Neural crest cell (in vitro differentiated cells): ENCODE data around the gene LIM2. TPM values are rescaled to one million over a fixed set of nuclear protein-coding genes. Genes with fewer than 3 reads are reported as not detected.

Experiments used
- DNase-seq: peaks from one replicate; pipeline ENCODE4 v3.0.0; 2021; ENCODE audit warnings: low read depth, mixed read lengths, low spot score
- H3K27ac Mint-ChIP-seq: one replicate; pipeline ENCODE4 v1.8.0; 2021; ENCODE audit warnings: mild to moderate bottlenecking, mixed read lengths; ENCODE audit not compliant: unreplicated experiment
- H3K27me3 Mint-ChIP-seq: 2 replicates; pipeline ENCODE4 v1.8.0; 2021; ENCODE audit warnings: low read depth, mild to moderate bottlenecking, mixed read lengths
- H3K36me3 Mint-ChIP-seq: 2 replicates; pipeline ENCODE4 v1.8.0; 2021; ENCODE audit warnings: low read depth, mild to moderate bottlenecking, mixed read lengths
- H3K4me1 Mint-ChIP-seq: 2 replicates; pipeline ENCODE4 v1.8.0; 2021; ENCODE audit warnings: mixed read lengths
- H3K4me3 Mint-ChIP-seq: one replicate; pipeline ENCODE4 v1.8.0; 2021; ENCODE audit warnings: mild to moderate bottlenecking, mixed read lengths
- H3K9me3 Mint-ChIP-seq: 2 replicates; pipeline ENCODE4 v1.8.0; 2021; ENCODE audit warnings: mixed read lengths
- CTCF ChIP-seq: fragments of 200-600 bp; sonication (generic); conservative IDR thresholded peaks from 2 replicates; pipeline ENCODE4 v1.5.0; 2021; ENCODE audit warnings: antibody characterized with exemption, mild to moderate bottlenecking
- total RNA-seq: library from RNA; stranded (reverse); gene quantifications from 2 replicates; pipeline ENCODE4 v1.2.1, GENCODE V29; 2021

The LIM2 gene
- total RNA-seq, 1 donor from 2014 or later: not detected

GRCh38 chr19:51331716-51332115 lies 56.1 kb downstream of the LIM2 start:
- no peak for DNase-seq
- no peak for TF ChIP-seq CTCF
- Mint-ChIP-seq H3K36me3 (peaks cover 11% of the 10 kb centered on the region), H3K4me3 (no peak overlapping the region), H3K27ac (no peak overlapping the region), H3K4me1 (peaks cover 12% of the 10 kb centered on the region), H3K27me3 (no peaks in the 10 kb centered on the region), H3K9me3 (peaks cover 10% of the 10 kb centered on the region)

- peaks cover 12% of the 10 kb centered on the region for H3K4me1 Mint-ChIP-seq
- peaks cover 10% of the 10 kb centered on the region for H3K9me3 Mint-ChIP-seq
- peaks cover 11% of the 10 kb centered on the region for H3K36me3 Mint-ChIP-seq
- no peak overlapping the region for H3K4me3 Mint-ChIP-seq
- no peak overlapping the region for H3K27ac Mint-ChIP-seq
- no peaks in the 10 kb centered on the region for H3K27me3 Mint-ChIP-seq
- no peak for TF ChIP-seq CTCF
- no peak for DNase-seq
Measured at GRCh38 chr19:51331193-51331592, 56.6 kb downstream of the LIM2 start.

- Mint-ChIP-seq H3K27ac (no peak overlapping the region), H3K36me3 (peaks cover 13% of the 10 kb centered on the region), H3K9me3 (peaks cover 10% of the 10 kb centered on the region), H3K27me3 (no peaks in the 10 kb centered on the region), H3K4me3 (no peak overlapping the region), H3K4me1 (peaks cover 11% of the 10 kb centered on the region)
- TF ChIP-seq CTCF: no peak
- no peak for DNase-seq
Measured at GRCh38 chr19:51330366-51330765, 57.4 kb downstream of the LIM2 start.

Other genes starting within 250 kb of the LIM2 start
- not detected in 2 replicates for gene SIGLEC7, start 245.7 kb downstream of the LIM2 start, total RNA-seq
- gene CD33, start 162.9 kb downstream of the LIM2 start, total RNA-seq: not detected in 2 replicates
- not detected in 2 replicates for gene SIGLECL1, start 136.9 kb downstream of the LIM2 start, total RNA-seq
- 17.4 and 18.1 TPM in 2 replicates for gene IGLON5, start 76.3 kb downstream of the LIM2 start, total RNA-seq
- 3.1 and 3.5 TPM in 2 replicates for gene VSIG10L, start 45.8 kb downstream of the LIM2 start, total RNA-seq
- gene ETFB, start 21.6 kb downstream of the LIM2 start, total RNA-seq: 41.1 and 42.4 TPM in 2 replicates
- 0.84 and 1.1 TPM in 2 replicates for gene CLDND2, start 19.0 kb downstream of the LIM2 start, total RNA-seq
- not detected in 2 replicates for gene NKG7, start 15.3 kb downstream of the LIM2 start, total RNA-seq
- 0.23 and 0.50 TPM in 2 replicates for gene C19orf84, start 2.6 kb upstream of the LIM2 start, total RNA-seq
- gene SIGLEC10, start 29.7 kb upstream of the LIM2 start, total RNA-seq: not detected in 2 replicates
- not detected in 2 replicates for gene SIGLEC8, start 70.5 kb upstream of the LIM2 start, total RNA-seq
- not detected in 2 replicates for gene CEACAM18, start 90.6 kb upstream of the LIM2 start, total RNA-seq
- not detected in 2 replicates for gene SIGLEC12, start 113.8 kb upstream of the LIM2 start, total RNA-seq
- not detected in 2 replicates for gene SIGLEC6, start 143.7 kb upstream of the LIM2 start, total RNA-seq
- gene ZNF175, start 183.3 kb upstream of the LIM2 start, total RNA-seq: 12.9 and 15.8 TPM in 2 replicates
- gene SIGLEC5, start 242.4 kb upstream of the LIM2 start, total RNA-seq: not detected in 2 replicates